IMR-90 (cell line): ENCODE measurements around the gene TRPM3. TPM values are rescaled to one million over a fixed set of nuclear protein-coding genes. Genes with fewer than 3 reads are reported as not detected.

Experiments
- ATAC-seq: fragments of 200-7000 bp; cut with Tn5 transposase; 2 replicates; pipeline ENCODE4 v1.9.1; 2020; ENCODE audit warnings: low read depth, mild to moderate bottlenecking, moderate library complexity
- BruUV-seq: library from RNA; stranded (reverse); fragments of 400-500 nt; replicated peaks from 2 replicates; lab custom pipeline; 2021; lab: Mats Ljungman, UMichigan
- CTCF ChIA-PET: fragments of 300-600 bp; formaldehyde crosslinking; extraction: SDS; loops from one replicate; lab custom pipeline; 2021; ENCODE audit warnings: antibody characterized with exemption; lab: Yijun Ruan, JAX
- POLR2A ChIA-PET: fragments of 300-600 bp; sonication (Branson Sonifier 250); formaldehyde crosslinking; loops from one replicate; lab custom pipeline; 2022; ENCODE audit warnings: antibody characterized with exemption; ENCODE audit not compliant: unreplicated experiment; lab: Charles Lee
- DNase-seq: peaks from one replicate; pipeline ENCODE4 v3.0.0; 2013
- H2AFZ ChIP-seq: replicated peaks from 2 replicates; pipeline ENCODE3; 2013; ENCODE audit warnings: low read length, mild to moderate bottlenecking; ENCODE audit not compliant: poor library complexity
- H2AK5ac ChIP-seq: 2 replicates; pipeline ENCODE4 v1.6.1; 2013; ENCODE audit warnings: low read depth, low read length, inconsistent platforms
- H2AK9ac ChIP-seq: replicated peaks from 2 replicates; pipeline ENCODE3; 2013; ENCODE audit warnings: mild to moderate bottlenecking, low read depth, low read length, moderate library complexity; ENCODE audit not compliant: poor library complexity
- H2BK120ac ChIP-seq: 2 replicates; pipeline ENCODE4 v1.6.1; 2013; ENCODE audit warnings: low read depth, low read length, inconsistent platforms
- H2BK15ac ChIP-seq: 3 replicates; pipeline ENCODE4 v1.6.1; 2013; ENCODE audit warnings: low read depth, low read length, inconsistent platforms
- H2BK20ac ChIP-seq: 2 replicates; pipeline ENCODE4 v1.6.1; 2013; ENCODE audit warnings: low read depth, mild to moderate bottlenecking, inconsistent platforms, low read length, moderate library complexity
- H2BK5ac ChIP-seq: 2 replicates; pipeline ENCODE4 v1.6.1; 2013; ENCODE audit warnings: mild to moderate bottlenecking, low read depth, low read length, inconsistent platforms; ENCODE audit not compliant: poor library complexity, severe bottlenecking
- H3K14ac ChIP-seq: replicated peaks from 2 replicates; pipeline ENCODE4 v1.6.1; 2013; ENCODE audit warnings: low read depth, low read length, inconsistent platforms
- H3K18ac ChIP-seq: 2 replicates; pipeline ENCODE4 v1.6.1; 2013; ENCODE audit warnings: low read depth, low read length, control low read depth
- H3K23ac ChIP-seq: 2 replicates; pipeline ENCODE4 v1.6.1; 2013; ENCODE audit warnings: low read depth, low read length, inconsistent platforms
- H3K27ac ChIP-seq: 2 replicates; pipeline ENCODE4 v1.5.1; 2013; ENCODE audit warnings: mild to moderate bottlenecking, control low read depth, low read length; ENCODE audit not compliant: insufficient read depth
- H3K27me3 ChIP-seq: 2 replicates; pipeline ENCODE4 v1.6.1; 2013; ENCODE audit warnings: low read length; ENCODE audit not compliant: control insufficient read depth, insufficient read depth
- H3K36me3 ChIP-seq: 2 replicates; pipeline ENCODE4 v1.6.1; 2013; ENCODE audit warnings: low read length, mixed read lengths; ENCODE audit not compliant: control insufficient read depth, insufficient read depth
- H3K4ac ChIP-seq: 2 replicates; pipeline ENCODE4 v1.6.1; 2013; ENCODE audit warnings: low read depth, low read length, inconsistent platforms
- H3K4me1 ChIP-seq: 2 replicates; pipeline ENCODE4 v1.6.1; 2013; ENCODE audit warnings: low read length, mixed read lengths; ENCODE audit not compliant: control insufficient read depth, insufficient read depth
- H3K4me2 ChIP-seq: 2 replicates; pipeline ENCODE4 v1.6.1; 2013; ENCODE audit warnings: low read depth, mild to moderate bottlenecking, control low read depth, low read length, moderate library complexity
- H3K4me3 ChIP-seq: 2 replicates; pipeline ENCODE4 v1.5.1; 2013; ENCODE audit warnings: low read depth, mild to moderate bottlenecking, control low read depth, low read length, moderate library complexity; ENCODE audit not compliant: insufficient read depth
- H3K56ac ChIP-seq: 2 replicates; pipeline ENCODE4 v1.6.1; 2013; ENCODE audit warnings: low read length, inconsistent platforms; ENCODE audit not compliant: insufficient read depth; ENCODE audit errors: extremely low read depth
- H3K79me1 ChIP-seq, 2 experiments: 2 replicates each; pipeline ENCODE4 v1.6.1; 2013; ENCODE audit warnings: low read length in 2 of 2, inconsistent platforms in 1 of 2, low read depth in 1 of 2
- H3K9ac ChIP-seq: 2 replicates; pipeline ENCODE4 v1.6.1; 2013; ENCODE audit warnings: low read depth, low read length, control low read depth
- H3K9me1 ChIP-seq: 2 replicates; pipeline ENCODE4 v1.6.1; 2013; ENCODE audit warnings: low read length, inconsistent platforms; ENCODE audit not compliant: insufficient read depth
- H3K9me3 ChIP-seq: 2 replicates; pipeline ENCODE4 v1.6.1; 2013; ENCODE audit warnings: low read length; ENCODE audit not compliant: control insufficient read depth, insufficient read depth
- H4K20me1 ChIP-seq: 2 replicates; pipeline ENCODE4 v1.6.1; 2013; ENCODE audit warnings: low read length, inconsistent platforms; ENCODE audit not compliant: insufficient read depth
- H4K5ac ChIP-seq: 2 replicates; pipeline ENCODE4 v1.6.1; 2013; ENCODE audit warnings: mild to moderate bottlenecking, low read depth, low read length, control low read depth
- H4K8ac ChIP-seq, 2 experiments: 2 replicates each; pipeline ENCODE4 v1.6.1; 2013; ENCODE audit warnings: low read depth in 2 of 2, low read length in 2 of 2, control low read depth in 1 of 2, inconsistent platforms in 1 of 2
- H4K91ac ChIP-seq: 2 replicates; pipeline ENCODE4 v1.6.1; 2013; ENCODE audit warnings: low read depth, low read length, inconsistent platforms; ENCODE audit not compliant: insufficient read depth
- CHD1 ChIP-seq: IDR thresholded peaks from 2 replicates; pipeline ENCODE4 v1.6.1; 2012; ENCODE audit warnings: low read depth, low read length, improper control_type of control experiment
- MAZ ChIP-seq: IDR thresholded peaks from 2 replicates; pipeline ENCODE4 v1.6.1; 2012; ENCODE audit warnings: low read depth, mild to moderate bottlenecking, low read length, improper control_type of control experiment, moderate library complexity, borderline replicate concordance
- POLR2A ChIP-seq: IDR thresholded peaks from 2 replicates; pipeline ENCODE4 v1.6.1; 2012; ENCODE audit warnings: mild to moderate bottlenecking, low read depth, low read length
- dilution Hi-C: fragments of 300-500 bp; cut with HindIII; formaldehyde crosslinking; loops from one replicate; pipeline ENCODE4 v1.14.3; 2018; ENCODE audit warnings: low sequenced_read_pairs; ENCODE audit not compliant: unreplicated experiment
- in situ Hi-C: fragments of 300-500 bp; cut with MboI; formaldehyde crosslinking; loops from 3 replicates; pipeline ENCODE4 v1.14.3; 2019; ENCODE audit warnings: low sequenced_read_pairs, inconsistent platforms, mixed read lengths
- intact Hi-C: fragments of 100-400 bp; cut with micrococcal nuclease; formaldehyde crosslinking; loops from 2 replicates; pipeline ENCODE4 v1.10.0; 2022
- polyA plus RNA-seq, 3 experiments: library from polyadenylated mRNA; depleted of rRNA; stranded (reverse); fragments of >200 nt; gene quantifications; 2 replicates each; pipeline ENCODE4 v1.2.3, GENCODE V29; 2012; ENCODE audit warnings: low replicate concordance in 1 of 3
- total RNA-seq: library from RNA; depleted of rRNA; stranded (reverse); fragments of >200 nt; gene quantifications from 2 replicates; pipeline ENCODE4 v1.2.3, GENCODE V29; 2012

The TRPM3 gene
- total and polyA plus RNA-seq, 2 of the 4 experiments (the other 2 are of a cell fraction) = not detected

DNA sequence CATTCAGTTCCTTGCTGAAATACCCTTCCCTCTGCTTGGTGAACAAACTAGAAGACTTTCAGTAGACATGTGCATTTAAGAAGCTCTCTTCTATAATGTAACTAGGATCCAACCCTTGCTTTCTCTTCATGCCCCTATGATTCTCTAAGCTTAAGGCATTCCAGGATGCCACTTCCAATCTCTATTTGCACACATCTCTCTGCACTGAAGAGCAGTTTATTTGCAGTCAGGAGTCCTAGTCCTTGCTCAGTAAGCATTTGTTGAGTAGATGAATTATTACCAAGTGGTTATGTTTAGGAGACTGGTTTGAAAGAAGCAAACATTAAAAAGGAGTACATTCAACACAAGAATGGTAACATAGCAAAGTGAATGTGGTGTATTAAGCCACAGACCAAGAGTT is 432.7 kb downstream of the TRPM3 start:
- H3K9ac ChIP-seq = no peak overlapping the region
- ATAC-seq = no peak
- ChIA-PET CTCF (no interaction called here), POLR2A (no interaction called here)
- no peaks in the 10 kb centered on the region for H3K36me3 ChIP-seq
- no peak overlapping the region for H2AK9ac ChIP-seq
- dilution Hi-C loops (no loop called here), intact Hi-C loops (no loop called here), in situ Hi-C loops (no loop called here)
- H2AFZ ChIP-seq = no peak overlapping the region
- no peaks in the 10 kb centered on the region for H3K9me3 ChIP-seq
- H3K4me3 ChIP-seq = no peak overlapping the region
- H3K4me1 ChIP-seq = no peaks in the 10 kb centered on the region
- H4K8ac ChIP-seq = no peak overlapping the region
- H2BK5ac ChIP-seq = no peak overlapping the region
- no peak overlapping the region for H4K5ac ChIP-seq
- no peak for DNase-seq
- no peaks in the 10 kb centered on the region for H3K9me1 ChIP-seq
- no peak overlapping the region for H3K23ac ChIP-seq
- BruUV-seq = no TSS peak
- H3K4ac ChIP-seq = no peak overlapping the region
- H2BK15ac ChIP-seq = no peak overlapping the region
- no peak overlapping the region for H2BK120ac ChIP-seq
- no peak overlapping the region for H3K18ac ChIP-seq
- H3K4me2 ChIP-seq = no peak overlapping the region
- no peak for TF ChIP-seq MAZ
- no peak for TF ChIP-seq CHD1
- no peak for TF ChIP-seq POLR2A
- H4K20me1 ChIP-seq = no peaks in the 10 kb centered on the region
- no peak overlapping the region for H3K27ac ChIP-seq
- no peak overlapping the region for H4K91ac ChIP-seq
- H3K27me3 ChIP-seq = no peaks in the 10 kb centered on the region
- H2BK20ac ChIP-seq = no peak overlapping the region
- H3K56ac ChIP-seq = no peak overlapping the region
- no peaks in the 10 kb centered on the region for H3K79me1 ChIP-seq
- no peak overlapping the region for H2AK5ac ChIP-seq
- H3K14ac ChIP-seq = no peak overlapping the region
